Smooth muscle cell (in vitro differentiated cells): ENCODE data around the gene POLR3GL. TPM values are rescaled to one million over a fixed set of nuclear protein-coding genes. Genes with fewer than 3 reads are reported as not detected.
A peak's percentile ranks its signal among the peaks of the same experiment; 100 is the strongest.

Experiments
- DNase-seq: peaks from one replicate; lab custom pipeline; 2025; ENCODE audit not compliant: unreplicated experiment; lab: John Stamatoyannopoulos, UW
- H2AFZ ChIP-seq: fragments of 200-600 bp; sonication (generic); 2 replicates; pipeline ENCODE4 v1.6.0; 2016; ENCODE audit warnings: antibody characterized with exemption, low read depth, mild to moderate bottlenecking
- H3F3A ChIP-seq: fragments of 200-600 bp; sonication (generic); 2 replicates; pipeline ENCODE4 v1.6.0; 2017; ENCODE audit warnings: antibody characterized with exemption, low read depth
- H3K27ac ChIP-seq: fragments of 200-600 bp; sonication (generic); 2 replicates; pipeline ENCODE4 v1.5.1; 2016; ENCODE audit warnings: low read depth, mild to moderate bottlenecking
- H3K27me3 ChIP-seq: fragments of 200-600 bp; sonication (generic); 2 replicates; pipeline ENCODE4 v1.6.1; 2016; ENCODE audit warnings: low read depth, mild to moderate bottlenecking
- H3K36me3 ChIP-seq: fragments of 200-600 bp; sonication (generic); 2 replicates; pipeline ENCODE4 v1.5.1; 2016; ENCODE audit warnings: low read depth
- H3K4me1 ChIP-seq: fragments of 200-600 bp; sonication (generic); 2 replicates; pipeline ENCODE4 v1.5.1; 2016; ENCODE audit warnings: low read depth
- H3K4me2 ChIP-seq: fragments of 200-600 bp; sonication (generic); 2 replicates; pipeline ENCODE4 v1.6.0; 2016; ENCODE audit warnings: mild to moderate bottlenecking
- H3K4me3 ChIP-seq: fragments of 200-600 bp; sonication (generic); 2 replicates; pipeline ENCODE4 v1.5.1; 2016; ENCODE audit warnings: mild to moderate bottlenecking
- H3K79me2 ChIP-seq: fragments of 200-600 bp; sonication (generic); 2 replicates; pipeline ENCODE4 v1.6.0; 2016; ENCODE audit warnings: low read depth, mild to moderate bottlenecking
- H3K9ac ChIP-seq: fragments of 200-600 bp; sonication (generic); 2 replicates; pipeline ENCODE4 v1.6.0; 2016; ENCODE audit warnings: low read depth
- H3K9me3 ChIP-seq: fragments of 200-600 bp; sonication (generic); replicated peaks from 2 replicates; pipeline ENCODE4 v1.5.1; 2016; ENCODE audit warnings: low read depth
- H4K20me1 ChIP-seq: fragments of 200-600 bp; sonication (generic); 2 replicates; pipeline ENCODE4 v1.6.0; 2016; ENCODE audit warnings: low read depth
- WGBS: methylation state at CpG from one replicate; pipeline ENCODE4 v1.1.7; 2016; ENCODE audit warnings: low lambda C conversion rate; 5-methylcytosine and 5-hydroxymethylcytosine counted together
- polyA plus RNA-seq: library from polyadenylated mRNA; unstranded; fragments of >200 nt; fragmentation: Nextera tagmentation; extraction: Ambion mirVana; gene quantifications from 2 replicates; pipeline ENCODE4 v1.2.1, GENCODE V29; 2016
- total RNA-seq: library from RNA; depleted of rRNA; stranded (reverse); fragments of >200 nt; gene quantifications from 2 replicates; pipeline ENCODE4 v1.2.3, GENCODE V29; 2014
- TF ChIP-seq, protein P1 (sequence below): fragments of 200-600 bp; sonication (generic); IDR thresholded peaks from 2 replicates; pipeline ENCODE4 v1.5.1; 2017; ENCODE audit warnings: borderline replicate concordance, mild to moderate bottlenecking, antibody characterized with exemption; ENCODE audit not compliant: insufficient read depth, poor library complexity, severe bottlenecking

POLR3GL gene
- total and polyA plus RNA-seq, 2 experiments from 2014 or later, result 22.2 to 33.6 TPM

DNA sequence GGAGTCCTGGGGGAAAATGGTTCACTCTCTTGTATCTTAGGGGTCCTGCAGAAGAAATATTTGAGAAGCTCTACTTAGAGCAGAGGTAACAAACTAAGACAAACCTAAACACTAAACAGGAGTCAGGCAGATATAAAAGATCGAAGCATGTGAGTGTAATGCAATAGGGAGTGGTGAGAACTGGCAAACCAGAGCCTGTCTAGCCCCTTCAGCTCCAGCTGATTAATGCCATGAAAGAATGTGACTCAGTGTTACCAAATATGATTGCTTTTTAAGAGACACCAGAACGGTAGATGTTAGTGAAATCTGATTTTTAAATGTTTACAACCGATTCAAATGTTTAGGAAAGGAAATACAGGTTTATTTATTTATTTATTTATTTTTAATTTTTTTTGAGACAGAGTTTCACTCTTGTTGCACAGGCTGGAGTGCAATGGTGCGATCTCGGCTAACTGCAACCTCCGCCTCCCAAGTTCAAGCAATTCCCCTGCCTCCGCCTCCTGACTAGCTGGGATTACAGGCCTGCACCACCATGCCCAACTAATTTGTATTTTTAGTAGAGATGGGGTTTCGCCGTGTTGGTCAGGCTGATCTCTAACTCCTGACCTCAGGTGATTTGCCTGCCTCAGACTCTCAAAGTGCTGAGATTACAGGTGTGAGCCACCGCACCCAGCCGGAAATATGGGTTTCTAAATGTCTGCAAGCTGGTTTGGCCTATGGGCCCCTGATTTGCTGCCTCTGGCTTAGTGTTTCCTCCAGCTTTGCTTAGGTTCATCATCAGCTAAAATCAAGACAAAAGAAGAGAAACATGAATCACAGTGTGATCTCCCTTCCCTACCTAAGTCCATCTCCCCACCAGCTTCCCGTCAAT is 19.7 kb downstream of the POLR3GL start:
- no peaks in the 10 kb centered on the region for H4K20me1 ChIP-seq
- no peaks in the 10 kb centered on the region for H3K79me2 ChIP-seq
- H3K36me3 ChIP-seq, result no peaks in the 10 kb centered on the region
- H3F3A ChIP-seq, result peaks cover 14% of the 10 kb centered on the region
- no peak for DNase-seq
- H3K9me3 ChIP-seq, result no peaks in the 10 kb centered on the region
- H3K4me3 ChIP-seq, result no peak overlapping the region
- H3K27me3 ChIP-seq, result no peaks in the 10 kb centered on the region
- H3K4me1 ChIP-seq, result peaks cover 20% of the 10 kb centered on the region
- peak overlapping the region; percentile 46 for H3K4me2 ChIP-seq
- WGBS, result 88% methylated on average over 12 of the region's 12 CpGs
- H2AFZ ChIP-seq, result no peak overlapping the region
- peak overlapping the region; percentile 86 for H3K27ac ChIP-seq
- H3K9ac ChIP-seq, result no peak overlapping the region
- TF ChIP-seq, protein P1, sequence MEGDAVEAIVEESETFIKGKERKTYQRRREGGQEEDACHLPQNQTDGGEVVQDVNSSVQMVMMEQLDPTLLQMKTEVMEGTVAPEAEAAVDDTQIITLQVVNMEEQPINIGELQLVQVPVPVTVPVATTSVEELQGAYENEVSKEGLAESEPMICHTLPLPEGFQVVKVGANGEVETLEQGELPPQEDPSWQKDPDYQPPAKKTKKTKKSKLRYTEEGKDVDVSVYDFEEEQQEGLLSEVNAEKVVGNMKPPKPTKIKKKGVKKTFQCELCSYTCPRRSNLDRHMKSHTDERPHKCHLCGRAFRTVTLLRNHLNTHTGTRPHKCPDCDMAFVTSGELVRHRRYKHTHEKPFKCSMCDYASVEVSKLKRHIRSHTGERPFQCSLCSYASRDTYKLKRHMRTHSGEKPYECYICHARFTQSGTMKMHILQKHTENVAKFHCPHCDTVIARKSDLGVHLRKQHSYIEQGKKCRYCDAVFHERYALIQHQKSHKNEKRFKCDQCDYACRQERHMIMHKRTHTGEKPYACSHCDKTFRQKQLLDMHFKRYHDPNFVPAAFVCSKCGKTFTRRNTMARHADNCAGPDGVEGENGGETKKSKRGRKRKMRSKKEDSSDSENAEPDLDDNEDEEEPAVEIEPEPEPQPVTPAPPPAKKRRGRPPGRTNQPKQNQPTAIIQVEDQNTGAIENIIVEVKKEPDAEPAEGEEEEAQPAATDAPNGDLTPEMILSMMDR, result no peak

DNA sequence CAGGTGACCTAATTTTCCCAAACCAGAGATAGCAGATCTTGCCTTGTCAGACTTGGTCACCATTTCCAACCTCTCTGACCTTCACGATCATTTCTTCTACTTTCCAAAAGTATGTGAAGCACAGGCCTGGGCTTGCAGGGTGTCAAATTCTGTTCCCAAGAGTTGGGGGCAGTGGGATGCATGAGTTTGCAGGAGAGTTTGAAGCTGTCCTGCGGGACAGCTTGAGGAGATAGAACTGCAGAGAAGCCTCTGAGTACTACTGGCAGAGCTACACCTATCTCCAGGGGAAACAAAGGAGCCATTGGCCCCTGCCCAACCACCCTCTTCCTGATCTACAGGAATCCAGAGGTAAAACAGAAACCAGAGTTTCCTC is 20.6 kb downstream of the POLR3GL start:
- no peaks in the 10 kb centered on the region for H3K79me2 ChIP-seq
- H3K9me3 ChIP-seq, result no peaks in the 10 kb centered on the region
- peak overlapping the region; percentile 86 for H3K27ac ChIP-seq
- H3K4me2 ChIP-seq, result peak overlapping the region; percentile 46
- TF ChIP-seq, protein P1, result no peak
- no peak overlapping the region for H3K4me3 ChIP-seq
- H4K20me1 ChIP-seq, result no peaks in the 10 kb centered on the region
- DNase-seq, result no peak
- H3K27me3 ChIP-seq, result no peaks in the 10 kb centered on the region
- peaks cover 16% of the 10 kb centered on the region for H3K4me1 ChIP-seq
- no peaks in the 10 kb centered on the region for H3K36me3 ChIP-seq
- H3F3A ChIP-seq, result peaks cover 12% of the 10 kb centered on the region
- WGBS, result 67% methylated on average over 2 of the region's 2 CpGs
- no peak overlapping the region for H2AFZ ChIP-seq
- H3K9ac ChIP-seq, result peak overlapping the region; percentile 39

DNA sequence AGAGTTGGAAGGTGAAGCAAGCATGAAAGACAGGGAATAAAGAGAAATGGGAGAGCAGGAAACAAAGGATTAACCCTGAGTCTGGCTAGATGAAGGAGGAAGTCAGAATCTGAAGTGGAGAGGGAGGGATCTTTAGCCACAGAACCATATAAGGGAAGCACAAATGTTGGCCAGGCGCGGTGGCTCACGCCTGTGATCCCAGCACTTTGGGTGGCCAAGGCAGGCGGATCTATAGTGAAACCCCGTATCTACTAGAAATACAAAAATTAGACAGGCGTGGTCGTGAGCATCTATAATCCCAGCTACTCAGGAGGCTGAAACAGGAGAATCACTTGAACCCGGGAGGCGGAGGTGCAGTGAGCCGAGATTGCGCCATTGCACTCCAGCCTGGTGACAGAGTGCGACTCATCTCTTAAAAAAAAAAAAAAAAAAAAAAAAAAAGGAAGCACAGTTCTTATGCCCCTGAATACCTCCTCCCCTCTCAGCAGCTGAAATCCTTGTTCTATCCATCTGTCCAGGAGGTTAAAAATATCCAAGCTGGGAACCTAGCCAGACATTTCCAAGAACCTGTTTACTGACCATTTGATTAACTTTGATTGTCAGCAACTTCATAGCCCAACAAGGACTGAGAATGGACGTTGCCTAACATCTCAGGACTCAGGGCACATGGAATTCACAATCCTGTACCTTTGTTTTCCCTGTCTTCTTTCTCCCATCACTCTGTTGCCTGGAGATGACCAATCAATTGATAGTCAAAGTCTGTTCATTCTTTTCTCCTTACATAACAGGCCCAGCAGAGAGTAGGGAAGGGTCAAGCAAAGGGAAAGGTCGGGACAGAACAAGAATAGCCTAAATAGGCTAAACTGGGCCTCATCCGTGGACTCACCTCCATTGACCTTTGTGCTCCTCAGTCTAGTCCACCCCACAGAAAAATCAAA is 21.3 kb downstream of the POLR3GL start:
- no peak overlapping the region for H2AFZ ChIP-seq
- TF ChIP-seq, protein P1, result no peak
- peak overlapping the region; percentile 86 for H3K27ac ChIP-seq
- peaks cover 6% of the 10 kb centered on the region for H3F3A ChIP-seq
- no peaks in the 10 kb centered on the region for H4K20me1 ChIP-seq
- no peaks in the 10 kb centered on the region for H3K9me3 ChIP-seq
- no peaks in the 10 kb centered on the region for H3K79me2 ChIP-seq
- H3K4me1 ChIP-seq, result peaks cover 16% of the 10 kb centered on the region
- WGBS, result 28% methylated on average over 14 of the region's 15 CpGs
- H3K4me3 ChIP-seq, result peak overlapping the region; percentile 6
- peak overlapping the region; percentile 39 for H3K9ac ChIP-seq
- H3K36me3 ChIP-seq, result no peaks in the 10 kb centered on the region
- DNase-seq, result no peak
- no peaks in the 10 kb centered on the region for H3K27me3 ChIP-seq
- peak overlapping the region; percentile 56 for H3K4me2 ChIP-seq
